ENCODE measurements around the gene CDC20B. TPM values are rescaled to one million over a fixed set of nuclear protein-coding genes. Genes with fewer than 3 reads are reported as not detected.
A peak's percentile ranks its signal among the peaks of the same experiment; 100 is the strongest.

The CDC20B gene
- total and polyA plus RNA-seq, 2 of the 8 experiments (the other 6 are each of a cell fraction or from before 2014, with no cell fraction given): 0.06 TPM; not detected in 1

GRCh38 chr5:55159763-55160492 lies 13.0 kb downstream of the CDC20B start, which contains the start of gene GPX8 (continued):
- TF ChIP-seq CHD7 (IDR thresholded peaks at IDR 0.05; ENCODE audit: insufficient replicate concordance, low read length) (peak; percentile 3), POU5F1 (IDR thresholded peaks at IDR 0.05; ENCODE audit: low read depth, low read length) (no peak), RXRA (IDR thresholded peaks at IDR 0.05; ENCODE audit: insufficient read depth, low read depth, low read length) (no peak), KDM1A (IDR thresholded peaks at IDR 0.05; ENCODE audit: borderline replicate concordance, low read length) (no peak), CREB1 (IDR thresholded peaks at IDR 0.05) (no peak), SP1 (IDR thresholded peaks at IDR 0.05; ENCODE audit: low read depth, low read length) (peak; percentile 55; the same call in 1 of the 2 replicates), YY1 (IDR thresholded peaks at IDR 0.05; ENCODE audit: low read depth, low read length) (peak; percentile 88), GTF2F1 (IDR thresholded peaks at IDR 0.05; ENCODE audit: borderline replicate concordance, low read depth, low read length) (no peak), BACH1 (IDR thresholded peaks at IDR 0.05; ENCODE audit: low read length) (no peak), SRF (IDR thresholded peaks at IDR 0.05; ENCODE audit: low read depth, low read length) (no peak), CBX5 (IDR thresholded peaks at IDR 0.05; ENCODE audit: low read depth, low read length) (no peak), BRCA1 (IDR thresholded peaks at IDR 0.05; ENCODE audit: low read depth, low read length) (no peak)

Measured in H1 (cell line).